ENCODE measurements around the gene GGA1. TPM values are rescaled to one million over a fixed set of nuclear protein-coding genes. Genes with fewer than 3 reads are reported as not detected.
A peak's percentile ranks its signal among the peaks of the same experiment; 100 is the strongest.

GGA1 gene
- polyA plus RNA-seq, 1 of the 3 experiments (the other 2 are of a cell fraction) = 81.1 TPM

GRCh38 chr22:37560608-37561211 is 47.9 kb upstream of the GGA1 start:
- Histone ChIP-seq H3K4me3 (ENCODE audit: low read depth in 2 of 2, low read length in 1 of 2) (peak overlapping the region; percentile 56 to 75), H3K4me2 (peak overlapping the region; percentile 99), H3K4me1 (ENCODE audit: control insufficient read depth in 1 of 2, insufficient read depth in 2 of 2, low read depth in 1 of 2, low read length in 1 of 2) (peaks cover 10 to 28% of the 10 kb centered on the region in 2 experiments; a peak in 3 of 4 replicates), H3K27ac (ENCODE audit: low read depth in 2 of 2, low read length in 1 of 2) (peak overlapping the region in 1 of 2 experiments; percentile 96; a peak in 2 of 4 replicates), H3K36me3 (replicated peaks in 1 of 2; ENCODE audit: control insufficient read depth in 1 of 2, insufficient read depth in 2 of 2, low read length in 1 of 2) (peaks cover 0 to 1% of the 10 kb centered on the region in 2 experiments), H2AFZ (ENCODE audit: low read depth) (no peak overlapping the region), H3K9me2 (no peaks in the 10 kb centered on the region), H3K79me2 (ENCODE audit: insufficient read depth) (peaks cover 51% of the 10 kb centered on the region), H3F3A (replicated peaks; ENCODE audit: insufficient read depth) (peaks cover 47% of the 10 kb centered on the region), H3K27me3 (ENCODE audit: insufficient read depth) (no peaks in the 10 kb centered on the region), H3K9ac (peak overlapping the region; percentile 98), H3K9me3 (no peaks in the 10 kb centered on the region), H4K20me1 (ENCODE audit: insufficient read depth) (peaks cover 36% of the 10 kb centered on the region)
- WGBS (ENCODE audit: low lambda C conversion rate) = 1% methylated on average over 24 of the region's 72 CpGs
- ChIA-PET POLR2A (interaction anchor here (1.3 kb wide), 1 partner anchor 12 kb away, joined by 4 read pairs; no protein-coding TSS in a partner anchor), CTCF (interaction anchor here (0.7 to 20.5 kb wide), 22 partner anchors 9 to 301 kb away, joined by 3 to 647 read pairs (median 5); partner anchors contain the start of genes CARD10, ELFN2 and MFNG)
- peak; percentile 65 for DNase-seq
- no peak for TF ChIP-seq RXRA (IDR thresholded peaks at IDR 0.05; ENCODE audit: borderline replicate concordance, low read depth)
- TF ChIP-seq EP300 (IDR thresholded peaks at IDR 0.05; ENCODE audit: borderline replicate concordance in 1 of 2, low read depth in 1 of 2, low read length in 1 of 2) = 0 out of 4 replicates have a peak, but pooled peaks of 1 of the 2 experiments have one; percentile 20
- TF ChIP-seq YY1 (IDR thresholded peaks at IDR 0.05; ENCODE audit: low read depth) = no peak
- no peak; the same call in 1 of the 2 replicates for TF ChIP-seq TCF12 (IDR thresholded peaks at IDR 0.05)
- no peak for TF ChIP-seq RFX5 (IDR thresholded peaks at IDR 0.05; ENCODE audit: low read length)
- no peak for TF ChIP-seq CTCF (IDR thresholded peaks at IDR 0.05)
- TF ChIP-seq TAF1 (IDR thresholded peaks at IDR 0.05; ENCODE audit: borderline replicate concordance, low read depth, low read length) = 0 out of 2 replicates have a peak, but pooled peaks have one; percentile 17
- TF ChIP-seq TEAD4 (IDR thresholded peaks at IDR 0.05; ENCODE audit: borderline replicate concordance, insufficient read depth) = peak; percentile 84; the same call in 1 of the 2 replicates
- TF ChIP-seq EZH2phosphoT487 (IDR thresholded peaks at IDR 0.05; ENCODE audit: borderline replicate concordance, low read depth) = no peak
- TF ChIP-seq MXI1 (IDR thresholded peaks at IDR 0.05; ENCODE audit: low read depth, low read length) = no peak
- TF ChIP-seq SMC3 (IDR thresholded peaks at IDR 0.05; ENCODE audit: low read depth, low read length) = no peak
- no peak for TF ChIP-seq GATA2 (CRISPR knock-in tag; IDR thresholded peaks at IDR 0.05)
- no peak for TF ChIP-seq RAD21 (IDR thresholded peaks at IDR 0.05; ENCODE audit: low read length)
- TF ChIP-seq NFIC (IDR thresholded peaks at IDR 0.05; ENCODE audit: borderline replicate concordance) = no peak
- TF ChIP-seq RCOR1 (IDR thresholded peaks at IDR 0.05; ENCODE audit: low read length) = no peak
- TF ChIP-seq NRF1 (IDR thresholded peaks at IDR 0.05; ENCODE audit: low read depth, low read length) = no peak
- no peak for TF ChIP-seq IRF3 (IDR thresholded peaks at IDR 0.05; ENCODE audit: low read depth, low read length)
- peak; percentile 65; the same call in 1 of the 2 replicates for TF ChIP-seq MAX (IDR thresholded peaks at IDR 0.05; ENCODE audit: low read depth)
- no peak for TF ChIP-seq FOXM1 (IDR thresholded peaks at IDR 0.05; ENCODE audit: low read depth)
- no peak; the same call in 1 of the 2 replicates for TF ChIP-seq REST (IDR thresholded peaks at IDR 0.05; ENCODE audit: low read depth, low read length)
- no peak for TF ChIP-seq JUND (IDR thresholded peaks at IDR 0.05)
- TF ChIP-seq ZBTB33 (IDR thresholded peaks at IDR 0.05; ENCODE audit: borderline replicate concordance, low read depth) = no peak
- no peak for TF ChIP-seq USF2 (IDR thresholded peaks at IDR 0.05; ENCODE audit: borderline replicate concordance, low read depth, low read length)
